Measurements from ENCODE around the gene CRAT.
"Not testable (repeated sequence)": the region's sequence is repeated elsewhere in the genome, so short reads cannot be mapped to it uniquely, and the experiment has no call there.

The CRAT gene

GRCh38 chr9:129138144-129138462, 27.5 kb upstream of the CRAT start:
- DNase-seq = no peak

DNA sequence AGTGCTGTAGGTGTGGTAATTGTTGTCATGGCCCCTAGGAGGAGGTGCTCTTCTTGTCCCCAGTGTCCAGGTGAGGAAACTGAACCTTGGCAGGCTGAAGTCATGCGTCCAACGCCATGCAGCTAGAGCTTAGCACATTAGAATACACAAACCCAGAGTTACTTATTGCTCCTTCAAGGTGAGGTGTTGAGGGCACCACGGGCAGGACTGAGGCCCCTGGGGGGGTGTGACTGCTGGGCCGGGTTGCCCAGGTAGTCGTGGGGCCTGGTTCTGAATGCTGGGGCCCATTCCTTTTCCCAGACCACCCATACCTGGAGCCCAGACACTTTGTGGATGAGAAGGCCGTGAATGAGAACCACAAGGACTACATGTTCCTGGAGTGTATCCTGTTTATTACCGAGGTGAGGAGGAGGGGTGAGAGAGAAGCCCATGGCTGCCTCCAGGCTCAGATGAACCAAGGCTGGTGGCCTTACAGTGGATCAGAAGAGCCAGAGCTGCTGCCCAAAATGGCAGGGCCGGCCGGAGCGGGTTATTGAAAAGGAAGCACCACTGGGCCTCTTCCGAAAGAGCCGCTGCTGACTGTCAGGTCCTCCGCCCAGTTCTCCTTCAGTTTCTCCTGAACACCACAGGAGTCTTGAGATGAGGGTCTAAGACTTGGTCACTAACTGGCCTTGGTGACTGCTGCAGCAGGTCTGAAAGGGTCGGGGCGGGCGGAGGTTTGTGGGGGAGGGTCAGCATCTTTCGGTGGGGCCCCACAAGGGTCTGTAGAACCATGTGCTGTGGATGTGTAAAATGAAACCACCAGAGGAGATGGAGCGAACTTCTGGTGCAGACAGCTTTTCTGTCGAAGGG, 26.9 kb upstream of the CRAT start:
- no peak for DNase-seq

- DNase-seq = no peak
Measured at GRCh38 chr9:129136446-129137035, 25.9 kb upstream of the CRAT start.

DNA sequence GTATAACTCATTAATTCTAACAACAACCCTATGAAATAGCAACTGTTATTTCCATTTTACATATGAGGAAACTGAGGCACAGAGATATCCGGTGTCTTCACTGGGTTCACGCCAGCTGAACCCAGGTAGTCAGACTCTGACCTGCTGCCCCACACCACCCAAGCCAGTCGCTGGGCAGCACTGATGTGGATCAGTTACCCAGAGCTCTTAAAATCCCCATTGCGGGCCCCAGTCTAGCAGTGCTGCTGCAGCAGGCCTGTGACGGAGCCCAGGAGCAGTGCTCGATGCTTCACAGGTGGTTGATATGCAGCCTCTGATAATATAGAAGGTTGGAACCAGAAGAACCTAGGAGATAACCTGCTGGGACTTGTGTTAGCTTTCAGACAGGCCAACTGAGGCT, 24.9 kb upstream of the CRAT start:
- no peak for DNase-seq

- no peak for DNase-seq
Measured at GRCh38 chr9:129133082-129133481, 22.5 kb upstream of the CRAT start.

DNA sequence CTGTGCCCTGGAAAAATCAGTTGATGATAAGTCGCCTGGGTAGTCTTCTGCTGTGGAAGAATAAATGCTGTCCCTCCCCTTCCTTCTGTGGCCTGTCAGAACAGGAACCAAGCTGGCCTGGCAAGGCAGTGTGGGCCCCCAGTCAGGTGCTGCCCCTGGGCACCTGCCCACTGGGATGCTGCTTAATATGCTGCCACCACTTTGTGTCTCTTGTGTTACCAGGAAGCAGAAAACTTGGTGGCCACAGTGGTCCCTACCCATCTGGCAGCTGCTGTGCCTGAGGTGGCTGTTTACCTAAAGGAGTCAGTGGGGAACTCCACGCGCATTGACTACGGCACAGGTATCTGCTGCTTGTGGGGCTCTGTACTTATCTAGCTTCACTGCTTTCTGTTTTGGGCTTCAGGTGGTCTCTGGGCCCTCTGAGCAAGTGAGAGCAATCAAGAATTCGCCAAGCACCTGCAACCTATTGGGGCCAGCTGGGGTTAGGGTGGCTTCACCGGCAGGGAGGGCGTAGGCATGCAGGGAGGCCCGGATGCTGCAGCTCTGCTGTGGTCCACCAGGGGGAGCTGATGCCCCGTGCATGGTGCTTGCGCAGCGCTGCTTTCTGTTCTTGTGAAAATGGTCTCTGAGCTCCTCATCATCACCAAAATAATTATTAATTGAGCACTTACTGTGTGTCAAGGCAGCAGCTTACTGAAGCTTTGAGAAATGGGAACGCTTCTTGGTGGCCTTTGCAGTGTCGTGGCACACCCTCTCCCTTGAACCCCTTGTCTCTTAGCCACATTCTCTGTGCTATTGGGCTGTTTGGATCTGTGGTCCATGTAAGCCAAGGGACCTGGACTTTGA, 20.9 kb upstream of the CRAT start:
- peak; percentile 65 for DNase-seq

DNA sequence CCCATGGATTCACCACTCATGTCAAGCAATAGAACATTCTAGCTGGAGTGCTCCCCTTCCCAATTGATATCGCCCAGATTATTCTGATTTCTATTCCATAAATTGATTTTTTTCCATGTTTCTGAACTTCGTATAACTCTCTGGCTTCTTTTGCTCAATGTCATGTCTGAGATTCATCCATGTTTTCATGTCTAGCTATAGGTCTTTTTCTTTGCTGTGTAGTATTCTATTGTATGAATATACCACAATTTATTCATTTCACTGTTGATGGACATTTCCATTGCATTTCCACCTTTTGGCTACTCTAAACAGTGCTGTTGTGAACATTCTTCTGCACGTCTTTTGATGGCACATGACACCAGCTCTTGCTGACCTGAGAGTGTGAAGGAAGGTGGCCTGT, 20.2 kb upstream of the CRAT start:
- DNase-seq = no peak

DNA sequence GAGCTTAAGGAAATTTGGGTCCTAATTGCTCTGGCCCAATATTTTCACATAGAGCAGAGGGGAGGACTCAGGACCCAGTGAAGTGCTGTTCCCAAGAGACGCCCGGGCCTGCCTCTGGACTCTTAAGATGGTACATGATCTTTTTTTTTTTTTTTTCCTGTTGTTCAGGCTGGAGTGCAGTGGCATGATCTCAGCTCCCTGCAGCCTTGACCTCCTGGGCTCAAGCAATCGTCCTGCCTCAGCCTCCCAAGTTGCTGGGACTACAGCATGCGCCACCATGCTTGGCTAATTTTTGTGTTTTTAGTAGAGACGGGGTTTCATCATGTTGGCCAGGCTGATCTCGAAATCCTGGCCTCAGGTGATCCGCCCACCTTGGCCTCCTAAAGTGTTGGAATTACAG, 19.7 kb upstream of the CRAT start:
- DNase-seq = not testable (repeated sequence)

GRCh38 chr9:129128689-129129088, 18.1 kb upstream of the CRAT start:
- DNase-seq = no peak

GRCh38 chr9:129126749-129127618, 16.4 kb upstream of the CRAT start:
- no peak for DNase-seq

DNA sequence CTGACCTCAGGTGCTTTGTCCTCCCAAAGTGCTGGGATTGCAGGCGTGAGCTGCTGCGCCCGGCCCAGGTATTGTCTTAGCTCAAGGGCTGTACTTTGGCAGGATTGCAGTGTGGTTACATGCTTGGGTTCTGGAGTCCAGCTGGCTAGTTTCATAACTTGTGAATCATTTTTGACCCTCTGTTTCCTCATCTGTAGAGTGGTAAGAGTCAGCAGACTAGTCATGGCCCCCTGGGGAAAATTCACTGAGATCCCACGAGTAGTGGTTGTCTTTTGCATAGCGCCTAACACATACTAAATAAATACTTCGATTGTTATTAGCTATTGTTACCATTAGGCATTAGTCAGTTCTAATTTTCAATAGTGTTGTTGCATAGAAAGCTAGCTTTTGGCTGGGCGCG, 14.9 kb upstream of the CRAT start:
- no peak for DNase-seq

DNA sequence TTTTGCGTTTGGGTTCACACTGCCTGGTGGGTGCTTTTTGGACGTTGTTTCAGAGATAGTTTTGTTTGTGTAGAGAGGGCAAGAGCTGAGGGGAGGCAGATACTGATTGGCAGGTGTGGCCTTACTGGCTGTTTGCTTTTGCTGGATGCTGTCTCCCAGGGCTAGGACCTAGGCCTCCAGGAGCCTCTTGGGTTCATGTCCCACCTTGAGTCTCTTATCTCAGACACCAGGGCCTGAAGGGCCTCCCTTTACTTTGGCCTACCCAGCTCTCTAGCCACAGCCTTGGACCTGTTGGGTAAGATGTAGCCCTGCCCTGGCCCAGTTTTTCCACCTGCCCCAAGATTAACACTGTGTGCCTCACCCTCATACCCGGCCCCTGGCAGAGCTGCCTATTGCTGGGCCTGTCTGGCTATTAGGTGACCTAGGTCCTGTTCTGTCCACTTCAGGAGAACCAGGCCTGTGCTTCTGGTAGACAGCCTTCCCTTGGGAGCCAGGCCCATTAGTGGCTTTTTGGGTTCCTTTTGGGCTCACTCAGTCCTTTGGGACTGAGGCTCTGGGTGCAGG, 14.0 kb upstream of the CRAT start:
- no peak for DNase-seq

DNA sequence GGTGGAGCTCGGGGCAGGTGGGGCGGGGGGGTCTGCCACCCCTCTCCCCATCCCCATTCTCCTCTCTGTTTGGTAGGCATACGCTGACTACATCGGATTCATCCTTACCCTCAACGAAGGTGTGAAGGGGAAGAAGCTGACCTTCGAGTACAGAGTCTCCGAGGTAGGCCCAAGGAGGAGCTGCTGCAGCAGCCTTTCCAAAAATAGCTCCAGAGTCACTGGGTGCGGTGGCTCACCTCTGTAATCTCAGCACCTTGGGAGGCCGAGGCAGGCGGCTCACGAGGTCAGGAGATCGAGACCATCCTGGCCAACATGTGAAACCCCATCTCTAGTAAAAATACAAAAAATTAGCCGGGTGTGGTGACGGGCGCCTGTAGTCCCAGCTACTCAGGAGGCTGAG, 12.4 kb upstream of the CRAT start:
- DNase-seq = not testable (repeated sequence)

DNA sequence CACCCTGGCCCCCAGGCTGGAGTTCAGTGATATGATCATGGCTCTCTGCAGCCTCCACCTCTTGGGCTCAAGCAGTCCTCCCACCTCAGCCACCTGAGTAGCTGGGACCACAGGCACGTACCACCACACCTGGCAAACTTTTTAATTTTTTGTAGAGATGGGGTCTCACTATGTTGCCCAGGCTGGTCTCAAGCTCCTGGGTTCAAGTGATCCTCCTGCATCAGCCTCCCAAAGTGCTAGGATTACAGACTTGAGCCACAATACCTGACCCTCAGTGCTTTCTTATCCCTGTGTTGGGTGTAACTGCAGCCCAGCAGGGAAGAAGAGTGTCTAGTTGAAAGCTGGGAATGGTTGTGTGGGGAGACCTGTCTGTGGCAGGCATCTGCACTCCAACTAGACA, 11.5 kb upstream of the CRAT start:
- no peak for DNase-seq

DNA sequence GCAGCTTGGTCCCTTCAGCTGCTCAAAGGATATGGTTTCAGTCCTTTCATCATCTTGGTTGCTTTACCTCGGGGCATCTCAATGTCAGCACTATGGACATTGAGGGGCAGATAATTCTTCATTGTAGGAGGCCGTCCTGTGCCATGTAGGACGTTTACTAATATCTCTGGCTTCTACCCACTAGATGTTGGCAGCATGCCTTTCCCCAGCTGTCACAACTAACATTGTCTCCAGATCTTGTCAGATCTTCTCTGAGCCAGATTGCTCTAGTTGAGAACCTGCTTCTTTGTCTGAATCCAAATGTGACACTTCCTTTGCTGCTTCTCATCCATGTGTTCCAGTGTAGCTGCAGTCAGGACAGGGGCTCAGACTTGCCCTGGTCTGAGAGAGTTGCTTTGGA, 10.9 kb upstream of the CRAT start:
- no peak for DNase-seq

DNA sequence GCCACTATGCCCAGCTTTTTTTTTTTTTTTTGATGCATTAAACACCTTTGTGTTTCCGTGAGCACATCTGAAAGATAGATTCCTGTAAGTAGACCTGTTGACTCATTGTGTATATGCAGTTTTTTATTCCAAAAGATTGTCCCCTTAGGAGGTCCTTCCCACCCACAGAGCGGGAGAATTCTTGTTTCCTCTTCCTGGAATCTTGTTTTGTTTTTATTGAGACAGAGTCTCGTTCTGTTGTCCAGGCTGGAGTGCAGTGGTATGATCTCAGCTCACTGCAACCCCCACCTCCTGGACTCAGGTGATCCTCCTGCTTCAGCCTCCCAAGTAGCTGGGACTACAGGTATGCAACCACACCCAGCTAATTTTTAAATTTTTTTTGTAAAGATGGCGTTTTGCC, 8.2 kb upstream of the CRAT start:
- DNase-seq = no peak

DNA sequence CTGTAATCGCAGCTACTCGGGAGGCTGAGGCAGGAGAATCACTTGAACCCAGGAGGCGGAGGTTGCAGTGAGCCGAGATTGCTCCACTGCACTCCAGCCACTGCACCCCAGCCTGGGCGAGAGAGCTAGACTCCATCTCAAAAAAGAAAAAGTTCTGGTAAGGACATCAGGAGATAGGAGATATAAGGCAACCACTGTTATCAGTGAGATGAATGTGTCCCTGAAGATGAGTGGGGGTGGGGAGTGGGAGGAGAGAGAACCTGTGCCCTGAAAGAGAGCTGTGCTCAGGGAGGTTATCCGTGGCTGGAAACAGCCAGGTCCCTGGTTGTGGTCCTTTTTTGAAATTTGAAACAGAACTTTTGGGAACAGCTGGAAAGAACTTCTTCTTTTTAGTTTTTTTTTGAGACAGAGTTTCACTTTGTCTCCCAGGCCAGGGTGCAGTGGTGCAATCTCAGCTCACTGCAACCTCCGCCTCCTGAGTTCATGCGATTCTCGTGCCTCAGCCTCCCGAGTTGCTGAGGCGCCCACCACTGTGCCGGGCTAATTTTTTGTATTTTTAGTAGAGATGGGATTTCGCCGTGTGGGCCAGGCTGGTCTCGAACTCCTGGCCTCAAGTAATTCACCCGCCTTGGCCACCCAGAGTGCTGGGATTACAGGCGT, 3.2 kb upstream of the CRAT start:
- no peak for DNase-seq

DNA sequence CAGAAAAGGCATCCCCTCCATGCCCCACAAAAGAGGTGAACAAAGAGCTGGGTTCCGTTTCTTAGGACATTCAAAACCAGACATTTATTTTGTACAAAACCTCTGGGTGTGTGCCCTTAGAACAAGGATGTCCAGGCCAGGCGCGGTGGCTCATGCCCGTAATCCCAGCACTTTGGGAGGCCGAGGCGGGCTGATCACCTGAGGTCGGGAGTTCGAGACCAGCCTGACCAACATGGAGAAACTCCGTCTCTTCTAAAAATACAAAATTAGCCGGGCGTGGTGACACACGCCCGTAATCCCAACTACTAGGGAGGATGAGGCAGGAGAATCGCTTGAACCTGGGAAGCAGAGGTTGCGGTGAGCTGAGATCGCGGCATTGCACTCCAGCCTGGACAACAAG, 1.9 kb upstream of the CRAT start:
- DNase-seq = not testable (repeated sequence)

GRCh38 chr9:129111528-129112151, 1.0 kb upstream of the CRAT start:
- DNase-seq = peak; percentile 40

GRCh38 chr9:129109952-129110739, 447 bp downstream of the CRAT start:
- DNase-seq = no peak

DNA sequence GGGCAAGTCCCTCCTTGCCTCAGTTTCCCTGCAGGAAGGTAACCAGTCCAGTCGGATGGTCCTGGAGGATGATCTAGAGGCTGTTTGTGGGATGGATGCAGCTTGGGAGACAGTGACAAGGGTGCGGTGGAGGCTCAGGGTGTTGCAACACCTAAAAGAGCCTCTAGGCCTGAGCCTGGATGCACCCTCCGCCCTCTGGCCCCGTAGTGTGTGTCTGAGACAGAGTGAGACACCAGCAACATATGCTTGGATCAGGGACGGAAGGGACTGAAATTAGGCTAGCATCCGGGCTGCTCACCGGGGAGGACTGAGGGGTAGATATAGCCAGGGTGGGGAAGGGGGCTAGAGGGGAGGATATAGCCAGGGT, 1.1 kb downstream of the CRAT start:
- DNase-seq = no peak

Data from NCI-H510A treated with DMSO at 0.1 percent for 48 hours (cell line).